Liver (tissue), 9 donors: Measurements from ENCODE around the gene CBFA2T3. TPM values are rescaled to one million over a fixed set of nuclear protein-coding genes. Genes with fewer than 3 reads are reported as not detected.

Experiments used
- DNase-seq: peaks from one replicate; pipeline ENCODE4 v3.0.0-alpha.2; 2017; ENCODE audit warnings: low spot score
- H3K27ac ChIP-seq, 2 donors: one replicate each; pipeline ENCODE4 v1.7.0; 2013; ENCODE audit warnings: inconsistent platforms in 2 of 2, low read length in 2 of 2, control low read depth in 1 of 2, low read depth in 1 of 2, mild to moderate bottlenecking in 1 of 2
- H3K27me3 ChIP-seq, 4 donors: one replicate each; pipeline versions ENCODE4 v1.6.1 to v1.7.0; 2013; ENCODE audit warnings: low read length in 3 of 4, inconsistent platforms in 1 of 4, mild to moderate bottlenecking in 1 of 4, moderate library complexity in 1 of 4; ENCODE audit not compliant: control insufficient read depth in 4 of 4, insufficient read depth in 4 of 4
- H3K36me3 ChIP-seq, 4 donors: one replicate each; pipeline versions ENCODE4 v1.6.1 to v1.7.0; 2013; ENCODE audit warnings: low read length in 3 of 4, mild to moderate bottlenecking in 3 of 4, low read depth in 1 of 4, moderate library complexity in 1 of 4; ENCODE audit not compliant: control insufficient read depth in 4 of 4, insufficient read depth in 3 of 4
- H3K4me1 ChIP-seq, 4 donors: one replicate each; pipeline versions ENCODE4 v1.6.1 to v1.7.0; 2013; ENCODE audit warnings: low read length in 3 of 4, mild to moderate bottlenecking in 3 of 4, moderate library complexity in 1 of 4; ENCODE audit not compliant: control insufficient read depth in 4 of 4, insufficient read depth in 4 of 4
- H3K4me3 ChIP-seq, 3 donors: one replicate each; pipeline versions ENCODE4 v1.6.1 to v1.7.0; 2013; ENCODE audit warnings: low read length in 3 of 3, control low read depth in 1 of 3, low read depth in 1 of 3, mild to moderate bottlenecking in 1 of 3
- H3K9ac ChIP-seq, 2 donors: one replicate each; pipeline ENCODE4 v1.7.0; 2013; ENCODE audit warnings: low read length in 2 of 2, mild to moderate bottlenecking in 2 of 2, moderate library complexity in 2 of 2, control low read depth in 1 of 2, low read depth in 1 of 2
- H3K9me3 ChIP-seq, 4 donors: one replicate each; pipeline versions ENCODE4 v1.6.1 to v1.7.0; 2013; ENCODE audit warnings: low read length in 3 of 4; ENCODE audit not compliant: control insufficient read depth in 4 of 4
- EGR1 ChIP-seq, 2 donors: IDR thresholded peaks; 2 replicates each; pipeline ENCODE4 v1.6.1; 2016 to 2018; ENCODE audit warnings: antibody characterized with exemption in 2 of 2, low read depth in 2 of 2
- FOXA2 ChIP-seq: IDR thresholded peaks from 2 replicates; pipeline ENCODE4 v1.6.1; 2016; ENCODE audit warnings: antibody characterized with exemption
- GABPA ChIP-seq, 2 donors: IDR thresholded peaks in 1 of 2; conservative IDR thresholded peaks in 1 of 2; 2 replicates each; pipeline ENCODE4 v1.6.1; 2016; ENCODE audit warnings: antibody characterized with exemption in 2 of 2, mild to moderate bottlenecking in 1 of 2, moderate library complexity in 1 of 2
- HNF4A ChIP-seq, 2 donors: conservative IDR thresholded peaks; 2 replicates each; pipeline ENCODE4 v1.6.1; 2016; ENCODE audit warnings: antibody characterized with exemption in 2 of 2, mild to moderate bottlenecking in 2 of 2
- JUND ChIP-seq, 2 donors: IDR thresholded peaks; 2 replicates each; pipeline ENCODE4 v1.6.1; 2016; ENCODE audit warnings: antibody characterized with exemption in 2 of 2
- NR2F2 ChIP-seq: IDR thresholded peaks from 2 replicates; pipeline ENCODE4 v1.6.1; 2016; ENCODE audit warnings: antibody characterized with exemption
- RXRA ChIP-seq, 2 donors: IDR thresholded peaks; 2 replicates each; pipeline ENCODE4 v1.6.1; 2017 to 2018; ENCODE audit warnings: antibody characterized with exemption in 2 of 2, mild to moderate bottlenecking in 1 of 2
- SP1 ChIP-seq: IDR thresholded peaks from 2 replicates; pipeline ENCODE4 v1.6.1; 2018; ENCODE audit warnings: antibody characterized with exemption, mild to moderate bottlenecking
- TAF1 ChIP-seq: conservative IDR thresholded peaks from 2 replicates; pipeline ENCODE4 v1.6.1; 2016; ENCODE audit warnings: antibody characterized with exemption, mild to moderate bottlenecking
- YY1 ChIP-seq: IDR thresholded peaks from 2 replicates; pipeline ENCODE4 v1.6.1; 2016; ENCODE audit warnings: antibody characterized with exemption, mild to moderate bottlenecking
- WGBS: extraction: QIAGEN DNeasy Blood & Tissue Kit; methylation state at CpG from one replicate; pipeline ENCODE4 v1.1.7; 2013; 5-methylcytosine and 5-hydroxymethylcytosine counted together
- polyA plus RNA-seq, 2 donors: library from polyadenylated mRNA; stranded (reverse) in 1 of 2; unstranded in 1 of 2; fragments of 200-250 nt in 1 of 2; fragments of >200 nt in 1 of 2; fragmentation: Nextera tagmentation in 1 of 2; extraction: Ambion mirVana in 1 of 2; gene quantifications; one replicate each; pipeline versions ENCODE4 v1.2.1 to v1.2.3, GENCODE V29; 2013 to 2015
- total RNA-seq, 2 donors: library from RNA; depleted of rRNA; stranded (reverse); fragments of >200 nt; gene quantifications; one replicate each; pipeline ENCODE4 v1.2.3, GENCODE V29; 2014
- TF ChIP-seq, protein P1 (sequence below): IDR thresholded peaks from 2 replicates; pipeline ENCODE4 v1.6.1; 2016; ENCODE audit warnings: antibody characterized with exemption, mild to moderate bottlenecking
- TF ChIP-seq, protein P2 (sequence below): fragments of 150-350 bp; IDR thresholded peaks from 2 replicates; pipeline ENCODE4 v1.5.1; 2017; ENCODE audit warnings: improper control_type of control experiment, low read depth, low read length; ENCODE audit not compliant: missing input control
- TF ChIP-seq, protein P3 (sequence below): IDR thresholded peaks from 2 replicates; pipeline ENCODE4 v1.6.1; 2016; ENCODE audit warnings: antibody characterized with exemption
- donor health status: healthy.
- donor health status: healthy.
- donor health status: healthy.
- donor health status: healthy.
- donor health status: healthy.

Gene CBFA2T3
- total and polyA plus RNA-seq, 4 donors = 1.4 to 4.5 (median 3.1) TPM

DNA sequence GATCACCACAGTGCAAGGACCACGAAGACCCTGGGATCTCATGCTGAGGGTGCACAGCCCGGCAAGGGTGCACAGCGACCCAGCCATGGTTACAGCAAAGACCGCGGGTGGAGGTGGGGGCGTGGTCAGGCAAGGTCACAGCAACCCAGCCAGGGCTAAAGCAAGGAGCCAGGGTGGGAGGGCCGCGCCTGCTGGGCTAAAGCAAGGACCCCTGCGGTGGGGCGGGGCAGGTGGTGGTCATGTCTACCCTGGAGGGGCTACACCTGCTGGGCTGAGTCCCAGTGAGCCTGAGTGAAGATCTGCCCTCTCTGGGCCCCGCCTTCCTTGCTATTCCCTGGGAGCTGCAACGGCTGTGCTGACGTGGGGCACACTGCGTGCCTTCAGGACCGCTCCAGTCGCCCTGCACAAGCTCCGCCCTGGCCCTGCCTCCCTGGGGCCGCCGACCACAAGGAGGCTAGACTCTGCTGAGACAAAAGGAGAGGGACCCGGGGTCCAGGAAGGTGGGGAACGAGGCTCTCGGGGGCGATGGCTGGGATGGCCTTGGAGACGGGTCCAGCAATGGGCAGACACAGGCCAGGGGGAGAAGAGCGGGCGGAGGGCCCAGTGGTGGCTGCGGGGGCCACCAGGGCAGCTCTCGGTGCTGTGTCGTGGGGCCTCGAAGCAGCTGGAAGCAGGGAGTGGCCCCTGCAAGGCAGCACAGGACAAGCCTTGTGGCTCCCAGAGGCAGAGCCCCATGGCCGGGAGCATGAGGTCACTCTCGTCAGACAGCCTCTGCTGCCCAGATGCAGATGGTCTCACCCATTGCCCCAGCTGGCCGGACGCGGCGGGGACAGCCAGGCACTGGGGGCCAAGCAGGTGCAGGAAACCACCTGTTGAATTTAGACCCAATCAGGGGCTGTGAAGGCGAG is 52.8 kb downstream of the CBFA2T3 start:
- DNase-seq = no peak
- H3K9me3 ChIP-seq = no peaks in the 10 kb centered on the region
- no peaks in the 10 kb centered on the region for H3K36me3 ChIP-seq
- 67% methylated on average over 37 of the region's 37 CpGs for WGBS
- peaks cover 2 to 14% (median 5%) of the 10 kb centered on the region in 4 donors for H3K4me1 ChIP-seq
- H3K4me3 ChIP-seq = no peak overlapping the region
- no peak for TF ChIP-seq EGR1 (IDR thresholded peaks at IDR 0.05; ENCODE audit: low read depth in 2 of 2)
- no peak for TF ChIP-seq RXRA (IDR thresholded peaks at IDR 0.05)
- no peak for TF ChIP-seq NR2F2
- TF ChIP-seq TAF1 = no peak
- no peak for TF ChIP-seq YY1
- TF ChIP-seq, protein P1, sequence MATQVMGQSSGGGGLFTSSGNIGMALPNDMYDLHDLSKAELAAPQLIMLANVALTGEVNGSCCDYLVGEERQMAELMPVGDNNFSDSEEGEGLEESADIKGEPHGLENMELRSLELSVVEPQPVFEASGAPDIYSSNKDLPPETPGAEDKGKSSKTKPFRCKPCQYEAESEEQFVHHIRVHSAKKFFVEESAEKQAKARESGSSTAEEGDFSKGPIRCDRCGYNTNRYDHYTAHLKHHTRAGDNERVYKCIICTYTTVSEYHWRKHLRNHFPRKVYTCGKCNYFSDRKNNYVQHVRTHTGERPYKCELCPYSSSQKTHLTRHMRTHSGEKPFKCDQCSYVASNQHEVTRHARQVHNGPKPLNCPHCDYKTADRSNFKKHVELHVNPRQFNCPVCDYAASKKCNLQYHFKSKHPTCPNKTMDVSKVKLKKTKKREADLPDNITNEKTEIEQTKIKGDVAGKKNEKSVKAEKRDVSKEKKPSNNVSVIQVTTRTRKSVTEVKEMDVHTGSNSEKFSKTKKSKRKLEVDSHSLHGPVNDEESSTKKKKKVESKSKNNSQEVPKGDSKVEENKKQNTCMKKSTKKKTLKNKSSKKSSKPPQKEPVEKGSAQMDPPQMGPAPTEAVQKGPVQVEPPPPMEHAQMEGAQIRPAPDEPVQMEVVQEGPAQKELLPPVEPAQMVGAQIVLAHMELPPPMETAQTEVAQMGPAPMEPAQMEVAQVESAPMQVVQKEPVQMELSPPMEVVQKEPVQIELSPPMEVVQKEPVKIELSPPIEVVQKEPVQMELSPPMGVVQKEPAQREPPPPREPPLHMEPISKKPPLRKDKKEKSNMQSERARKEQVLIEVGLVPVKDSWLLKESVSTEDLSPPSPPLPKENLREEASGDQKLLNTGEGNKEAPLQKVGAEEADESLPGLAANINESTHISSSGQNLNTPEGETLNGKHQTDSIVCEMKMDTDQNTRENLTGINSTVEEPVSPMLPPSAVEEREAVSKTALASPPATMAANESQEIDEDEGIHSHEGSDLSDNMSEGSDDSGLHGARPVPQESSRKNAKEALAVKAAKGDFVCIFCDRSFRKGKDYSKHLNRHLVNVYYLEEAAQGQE = no peak
- TF ChIP-seq GABPA (IDR thresholded peaks at IDR 0.05 in 1 of 2, conservative IDR thresholded peaks at IDR 0.05 in 1 of 2) = no peak
- no peak for TF ChIP-seq HNF4A (conservative IDR thresholded peaks at IDR 0.05)
- TF ChIP-seq, protein P2, sequence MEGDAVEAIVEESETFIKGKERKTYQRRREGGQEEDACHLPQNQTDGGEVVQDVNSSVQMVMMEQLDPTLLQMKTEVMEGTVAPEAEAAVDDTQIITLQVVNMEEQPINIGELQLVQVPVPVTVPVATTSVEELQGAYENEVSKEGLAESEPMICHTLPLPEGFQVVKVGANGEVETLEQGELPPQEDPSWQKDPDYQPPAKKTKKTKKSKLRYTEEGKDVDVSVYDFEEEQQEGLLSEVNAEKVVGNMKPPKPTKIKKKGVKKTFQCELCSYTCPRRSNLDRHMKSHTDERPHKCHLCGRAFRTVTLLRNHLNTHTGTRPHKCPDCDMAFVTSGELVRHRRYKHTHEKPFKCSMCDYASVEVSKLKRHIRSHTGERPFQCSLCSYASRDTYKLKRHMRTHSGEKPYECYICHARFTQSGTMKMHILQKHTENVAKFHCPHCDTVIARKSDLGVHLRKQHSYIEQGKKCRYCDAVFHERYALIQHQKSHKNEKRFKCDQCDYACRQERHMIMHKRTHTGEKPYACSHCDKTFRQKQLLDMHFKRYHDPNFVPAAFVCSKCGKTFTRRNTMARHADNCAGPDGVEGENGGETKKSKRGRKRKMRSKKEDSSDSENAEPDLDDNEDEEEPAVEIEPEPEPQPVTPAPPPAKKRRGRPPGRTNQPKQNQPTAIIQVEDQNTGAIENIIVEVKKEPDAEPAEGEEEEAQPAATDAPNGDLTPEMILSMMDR = no peak
- no peak for TF ChIP-seq JUND (IDR thresholded peaks at IDR 0.05)
- H3K9ac ChIP-seq = no peak overlapping the region
- no peak overlapping the region for H3K27ac ChIP-seq
- H3K27me3 ChIP-seq = no peaks in the 10 kb centered on the region

DNA sequence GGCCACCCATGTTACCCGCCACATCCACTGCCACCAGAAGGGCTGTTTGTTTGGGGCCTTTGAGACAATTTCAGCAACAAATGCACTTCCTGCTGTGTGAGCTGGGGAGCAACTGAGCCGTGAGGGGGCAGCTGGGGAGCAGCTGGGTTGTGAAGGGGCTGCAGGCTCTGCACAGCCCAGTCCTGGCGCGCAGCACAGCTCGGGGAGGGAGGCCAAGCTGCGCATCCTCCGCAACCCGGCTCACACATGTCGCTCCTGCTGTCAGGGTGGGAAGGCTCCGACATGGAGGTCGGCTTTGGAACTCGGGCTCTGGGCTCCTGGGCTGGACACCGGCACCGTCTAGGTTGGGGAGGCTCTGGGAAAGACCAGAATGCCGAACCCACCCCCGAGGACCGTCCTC is 53.6 kb downstream of the CBFA2T3 start:
- no peaks in the 10 kb centered on the region for H3K36me3 ChIP-seq
- H3K4me3 ChIP-seq = no peak overlapping the region
- H3K27ac ChIP-seq = no peak overlapping the region
- no peaks in the 10 kb centered on the region for H3K27me3 ChIP-seq
- WGBS = 70% methylated on average over 17 of the region's 17 CpGs
- H3K9me3 ChIP-seq = no peaks in the 10 kb centered on the region
- TF ChIP-seq, protein P3, sequence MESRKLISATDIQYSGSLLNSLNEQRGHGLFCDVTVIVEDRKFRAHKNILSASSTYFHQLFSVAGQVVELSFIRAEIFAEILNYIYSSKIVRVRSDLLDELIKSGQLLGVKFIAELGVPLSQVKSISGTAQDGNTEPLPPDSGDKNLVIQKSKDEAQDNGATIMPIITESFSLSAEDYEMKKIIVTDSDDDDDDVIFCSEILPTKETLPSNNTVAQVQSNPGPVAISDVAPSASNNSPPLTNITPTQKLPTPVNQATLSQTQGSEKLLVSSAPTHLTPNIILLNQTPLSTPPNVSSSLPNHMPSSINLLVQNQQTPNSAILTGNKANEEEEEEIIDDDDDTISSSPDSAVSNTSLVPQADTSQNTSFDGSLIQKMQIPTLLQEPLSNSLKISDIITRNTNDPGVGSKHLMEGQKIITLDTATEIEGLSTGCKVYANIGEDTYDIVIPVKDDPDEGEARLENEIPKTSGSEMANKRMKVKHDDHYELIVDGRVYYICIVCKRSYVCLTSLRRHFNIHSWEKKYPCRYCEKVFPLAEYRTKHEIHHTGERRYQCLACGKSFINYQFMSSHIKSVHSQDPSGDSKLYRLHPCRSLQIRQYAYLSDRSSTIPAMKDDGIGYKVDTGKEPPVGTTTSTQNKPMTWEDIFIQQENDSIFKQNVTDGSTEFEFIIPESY = no peak
- no peak for TF ChIP-seq FOXA2
- TF ChIP-seq, protein P1 = no peak
- TF ChIP-seq NR2F2 = no peak
- no peak for TF ChIP-seq SP1
- no peak for DNase-seq
- no peak overlapping the region for H3K9ac ChIP-seq
- peaks cover 0 to 8% (median 1%) of the 10 kb centered on the region in 4 donors for H3K4me1 ChIP-seq
